GM21526 (cell line): ENCODE data around the gene C1orf167.

Experiments used
- ATAC-seq: cut with Tn5 transposase; IDR thresholded peaks from one replicate; pipeline ENCODE4 v1.9.1; 2021; ENCODE audit warnings: moderate library complexity; ENCODE audit not compliant: unreplicated experiment, low FRiP score

C1orf167 gene

DNA sequence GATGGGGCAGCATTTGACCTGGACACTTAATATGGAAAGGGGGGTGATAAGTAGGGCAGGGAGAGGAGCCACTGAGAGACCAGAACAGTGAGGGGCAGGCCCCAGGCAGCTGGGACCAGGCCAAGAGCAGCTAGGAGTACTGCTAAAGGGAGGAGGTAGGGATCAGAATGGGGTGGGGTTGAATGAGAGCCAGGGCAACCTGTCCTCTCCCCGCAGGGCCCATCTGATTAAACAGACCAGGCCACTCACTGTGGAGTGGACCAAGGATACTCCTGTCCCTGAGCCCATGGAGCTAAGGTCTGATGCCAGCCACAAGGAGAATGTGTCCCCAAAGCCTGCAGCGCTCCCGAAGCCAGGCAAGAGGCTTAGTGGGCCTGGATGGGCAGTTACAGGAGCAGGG, 2.1 kb downstream of the C1orf167 start:
- ATAC-seq = no peak

DNA sequence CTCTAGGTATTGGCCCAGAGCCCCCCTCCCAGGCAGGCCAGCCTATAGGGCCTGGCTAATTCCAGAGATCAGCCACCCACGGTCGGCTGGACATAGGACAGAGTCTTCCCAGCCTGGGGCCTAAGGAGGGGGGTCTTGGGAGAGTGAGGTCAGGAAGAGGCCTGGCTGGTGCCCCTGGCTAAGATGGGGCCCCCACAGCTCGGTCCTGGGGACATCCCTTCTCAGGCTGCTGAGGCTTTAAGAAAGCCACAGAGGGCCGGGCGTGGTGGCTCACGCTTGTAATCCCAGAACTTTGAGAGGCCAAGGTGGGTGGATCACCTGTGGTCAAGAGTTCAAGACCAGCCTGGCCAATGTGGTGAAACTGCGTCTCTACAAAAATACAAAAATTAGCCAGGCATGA, 2.5 kb downstream of the C1orf167 start:
- ATAC-seq = no peak

DNA sequence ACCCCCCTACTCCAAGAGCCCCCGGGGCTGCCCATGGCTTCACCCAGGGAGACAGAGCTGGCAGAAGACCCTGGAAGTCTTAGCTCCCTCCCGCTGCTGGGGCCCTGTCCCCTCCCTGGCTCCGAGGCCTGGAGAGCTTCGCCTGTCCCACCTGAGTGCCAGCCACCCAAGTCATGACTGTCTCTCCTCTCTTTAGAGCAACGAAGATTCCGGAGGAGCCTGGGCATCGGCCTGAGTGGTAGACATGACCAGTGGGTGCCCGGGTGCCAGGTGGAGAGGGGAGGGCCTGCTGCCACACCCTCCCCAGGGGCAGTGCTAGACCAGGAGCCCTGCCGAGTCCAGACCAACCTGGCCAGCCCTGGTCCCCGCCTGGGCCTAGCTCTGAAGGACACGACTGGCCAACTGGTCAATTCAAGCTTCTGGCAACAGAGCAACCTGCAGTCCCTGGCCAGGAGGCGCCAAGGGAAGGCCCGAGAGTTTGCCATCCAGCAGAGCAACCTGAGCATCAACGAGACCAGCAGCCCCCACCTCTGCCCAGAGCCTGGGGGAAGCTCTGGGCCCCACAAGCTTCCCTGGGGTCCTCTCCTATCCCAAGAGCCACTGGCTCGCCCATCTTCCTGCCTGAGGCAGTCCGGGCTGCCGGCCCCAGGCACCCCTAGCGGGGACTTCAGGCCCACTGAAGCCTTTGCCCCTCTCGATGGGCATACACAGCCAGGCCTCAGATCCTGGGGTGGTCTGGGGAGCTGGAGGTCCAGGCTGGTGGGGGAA, 3.9 kb downstream of the C1orf167 start:
- ATAC-seq = no peak

DNA sequence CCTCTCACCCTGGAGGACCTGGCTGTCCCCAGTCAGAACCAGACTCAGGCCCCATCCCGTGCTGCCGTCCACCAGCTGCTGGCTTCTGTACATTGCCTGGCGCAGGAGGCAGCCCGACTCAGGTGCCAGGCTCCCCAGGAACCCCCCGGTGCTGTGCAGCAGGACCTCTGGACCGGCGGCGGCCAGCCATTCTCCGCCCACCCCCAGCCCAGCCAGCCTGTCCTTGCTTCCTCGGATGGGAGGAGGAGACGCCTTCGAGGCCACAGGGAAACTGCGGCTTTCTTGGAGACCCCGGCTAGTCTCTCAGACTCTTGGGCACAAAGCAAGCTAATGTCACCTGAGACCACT, 4.4 kb downstream of the C1orf167 start:
- no peak for ATAC-seq

DNA sequence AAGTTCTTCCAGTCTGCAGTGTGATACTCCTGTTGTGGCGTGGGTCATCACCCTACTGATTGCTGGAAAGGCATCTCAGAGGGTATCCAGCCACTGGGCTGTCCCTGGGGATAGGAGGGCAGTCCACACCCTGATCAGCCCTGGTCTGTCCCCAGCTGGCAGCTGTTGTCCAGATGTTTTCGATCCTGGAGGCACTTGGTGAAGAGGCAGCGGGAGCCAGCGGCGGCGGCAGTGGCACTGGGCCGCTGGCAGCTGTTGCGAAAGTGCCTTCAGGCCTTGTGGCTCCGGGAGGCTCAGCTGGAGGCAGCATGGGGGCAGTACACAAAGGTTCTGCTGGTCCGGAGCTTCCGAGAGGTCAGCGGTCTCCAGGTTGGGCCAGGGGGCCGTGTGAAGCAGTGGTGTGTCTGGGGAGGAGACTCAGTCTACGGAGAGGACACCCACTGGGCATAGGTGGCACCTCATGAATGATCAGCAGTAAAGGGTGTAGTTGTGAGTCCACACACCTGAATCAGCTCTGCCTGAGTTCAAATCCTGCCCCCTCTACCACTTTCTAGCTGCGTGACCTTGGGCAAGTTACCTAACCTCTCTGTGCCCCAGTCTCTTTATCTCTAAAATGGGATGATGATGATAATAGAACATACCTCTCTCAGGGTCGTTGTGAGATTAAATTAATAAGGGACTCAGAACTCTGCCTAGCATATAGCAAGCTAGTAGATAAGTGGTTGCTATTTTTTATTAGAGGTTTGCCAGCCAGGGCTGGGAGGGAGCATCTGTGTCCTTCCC, 6.1 kb downstream of the C1orf167 start:
- ATAC-seq = no peak

DNA sequence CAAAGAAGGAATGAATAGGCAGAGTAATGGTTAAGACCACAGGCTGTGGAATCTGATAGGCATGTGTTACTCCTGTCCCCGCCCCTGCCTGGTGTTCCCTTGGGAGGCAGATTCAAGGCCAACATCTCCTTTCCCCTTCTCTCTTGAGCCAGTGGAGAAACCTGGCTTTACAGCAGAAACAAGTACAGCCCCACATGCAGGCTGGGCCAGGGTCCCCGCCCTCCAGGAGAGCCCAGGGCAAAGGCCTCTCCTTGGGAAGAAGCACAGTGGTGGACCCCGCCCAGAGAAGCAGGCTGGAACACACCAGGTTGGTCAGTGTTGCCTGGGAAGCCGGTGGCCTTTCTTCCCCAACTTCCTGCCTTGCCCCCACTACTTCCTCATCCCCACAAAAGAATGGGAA, 6.8 kb downstream of the C1orf167 start:
- ATAC-seq = no peak

DNA sequence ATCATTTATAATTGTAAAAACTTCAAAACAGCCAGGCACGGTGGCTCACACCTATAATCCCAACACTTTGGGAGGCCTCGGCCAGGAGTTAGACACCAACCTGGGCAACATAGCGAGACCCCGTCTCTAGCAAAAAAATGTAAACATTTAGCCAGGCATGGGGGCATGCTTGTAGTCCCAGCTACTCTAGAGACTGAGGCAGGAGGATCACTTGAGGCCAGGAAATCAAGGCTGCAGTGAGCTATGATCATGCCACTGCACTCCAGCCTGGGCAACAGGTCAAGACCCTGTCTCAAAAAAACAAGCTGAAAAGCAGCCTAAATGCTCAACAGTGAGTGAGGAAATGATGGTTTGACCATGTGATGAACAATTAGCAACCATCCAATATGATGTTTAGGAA, 7.3 kb downstream of the C1orf167 start:
- ATAC-seq = no peak

DNA sequence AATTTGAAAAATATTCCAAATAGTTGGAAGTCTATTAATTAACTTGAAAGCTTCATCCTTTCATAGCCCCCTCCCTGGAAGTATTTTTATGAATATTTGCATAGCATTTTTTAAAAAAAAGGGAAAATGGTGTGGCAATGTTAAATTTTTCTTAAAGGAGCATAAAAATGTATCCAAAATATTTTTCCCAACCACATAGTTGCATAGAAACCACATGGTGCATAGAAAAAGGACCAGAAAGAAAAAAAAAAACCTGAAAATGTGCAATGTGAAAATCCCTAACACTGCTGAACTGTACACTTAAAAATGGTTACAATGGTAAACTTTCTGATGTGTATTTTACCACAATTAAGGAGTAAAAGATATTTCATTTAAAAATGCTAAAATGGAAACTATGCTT, 8.0 kb downstream of the C1orf167 start:
- no peak for ATAC-seq

DNA sequence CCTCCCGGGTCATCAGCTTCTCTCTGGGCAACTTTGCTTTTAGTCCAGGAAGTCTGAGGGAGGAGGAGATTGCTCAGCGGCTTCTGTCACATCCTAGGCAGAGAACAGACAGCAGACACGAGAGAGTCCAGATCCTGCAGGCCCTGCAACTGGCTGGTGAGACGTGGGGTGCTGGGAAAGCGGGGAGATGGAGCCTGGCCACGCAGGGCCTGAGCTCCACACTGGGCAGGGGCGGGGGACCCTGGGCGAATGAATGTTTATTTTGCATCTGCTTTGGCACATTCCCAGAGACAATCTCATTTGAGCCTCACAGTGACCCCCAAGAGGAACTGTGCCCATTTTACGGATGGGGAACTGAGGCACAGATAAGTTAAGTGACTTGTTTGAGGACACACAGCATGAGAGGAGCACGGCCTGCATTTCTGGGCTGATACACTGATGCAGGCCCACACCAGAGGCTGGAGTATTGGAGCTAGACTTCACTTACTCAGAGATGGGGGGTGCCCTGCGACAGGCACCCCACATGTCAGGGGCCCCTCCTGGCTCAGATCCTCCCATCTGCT, 9.6 kb downstream of the C1orf167 start:
- no peak for ATAC-seq

DNA sequence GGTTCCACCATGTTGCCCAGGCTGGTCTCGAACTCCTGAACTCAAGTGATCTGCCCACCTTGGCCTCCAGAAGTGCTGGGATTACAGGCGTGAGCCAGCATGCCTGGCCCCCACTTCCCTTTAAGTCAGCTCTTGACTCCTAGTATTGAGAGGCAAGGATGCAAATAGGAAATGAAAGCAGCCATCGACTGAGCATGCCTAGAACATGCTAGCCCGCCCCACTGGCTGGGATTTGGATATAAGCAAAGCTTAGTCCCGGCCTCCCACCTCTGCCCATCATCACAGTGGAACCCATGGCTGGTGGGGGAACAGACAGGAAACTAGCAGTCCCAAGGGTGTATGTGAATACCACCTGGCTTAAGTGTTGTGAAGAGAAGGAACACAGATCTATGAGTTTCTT, 10.5 kb downstream of the C1orf167 start:
- ATAC-seq = no peak

DNA sequence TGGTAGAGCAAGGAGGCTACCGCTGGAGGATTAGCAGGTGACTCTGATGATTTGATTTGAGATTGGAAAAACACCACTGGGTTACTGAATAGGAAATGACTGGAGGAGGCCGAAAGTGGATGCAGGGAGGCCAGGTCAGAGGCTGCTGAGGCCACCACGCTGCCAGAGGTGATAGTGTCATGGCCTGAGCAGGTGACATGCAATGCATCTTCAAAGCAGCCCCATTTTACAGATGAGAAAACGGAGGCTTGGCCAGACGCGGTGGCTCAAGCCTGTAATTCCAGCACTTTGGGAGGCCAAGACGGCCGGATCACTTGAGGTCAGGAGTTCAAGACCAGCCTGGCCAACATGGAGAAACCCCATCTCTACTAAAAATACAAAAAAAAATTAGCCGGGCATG, 12.8 kb downstream of the C1orf167 start:
- no peak for ATAC-seq

DNA sequence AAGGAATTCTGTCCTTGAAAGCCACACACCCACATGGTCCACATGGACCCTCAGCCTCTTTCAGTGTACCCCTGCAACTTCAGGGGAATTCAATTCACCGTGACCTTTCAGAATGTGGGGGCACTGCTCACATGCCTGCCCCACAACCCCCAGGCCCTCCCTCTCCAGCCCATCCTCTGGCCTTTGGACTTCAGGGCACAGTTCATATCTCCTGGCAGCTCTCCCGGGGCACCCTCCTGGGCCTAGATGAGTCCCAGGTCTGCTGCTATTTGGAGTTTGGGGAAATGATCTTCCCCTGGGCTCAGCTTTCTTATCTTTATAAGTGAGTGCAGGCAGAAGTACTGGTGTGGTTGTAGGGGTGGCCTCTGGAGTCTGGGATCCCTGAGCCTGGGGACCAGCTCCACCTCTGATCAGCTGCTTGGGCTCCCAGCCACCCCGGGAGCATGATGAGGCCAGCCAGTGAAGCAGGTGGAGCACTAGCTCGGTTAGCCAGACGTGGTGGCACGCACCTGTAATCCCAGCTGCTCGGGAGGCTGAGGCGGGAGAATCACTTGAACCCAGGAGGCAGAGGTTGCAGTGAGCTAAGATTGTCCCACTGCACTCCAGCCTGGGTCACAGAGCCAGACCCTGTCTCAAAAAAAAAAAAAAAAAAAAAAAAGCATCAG, 15.8 kb downstream of the C1orf167 start:
- ATAC-seq = no peak

DNA sequence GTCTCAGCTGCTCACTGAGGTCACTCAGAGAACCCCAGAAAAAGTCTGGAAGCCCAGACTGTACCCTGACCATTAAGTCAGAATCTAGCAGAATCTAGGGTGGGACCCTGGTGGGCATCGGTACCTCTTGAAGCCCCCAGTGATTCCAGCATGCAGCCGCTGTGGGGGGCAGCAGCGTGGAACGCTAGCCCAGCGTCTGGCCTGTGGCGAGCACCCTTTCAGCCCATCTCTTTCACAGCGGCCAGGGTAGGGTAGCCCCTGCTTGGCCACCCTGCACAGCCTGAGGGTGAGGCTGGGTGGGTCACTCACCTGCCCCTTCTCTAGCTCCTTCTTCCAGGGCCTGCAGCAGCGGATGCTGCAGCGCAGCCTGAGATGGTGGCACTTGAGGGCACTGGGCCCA, 16.3 kb downstream of the C1orf167 start:
- no peak for ATAC-seq

DNA sequence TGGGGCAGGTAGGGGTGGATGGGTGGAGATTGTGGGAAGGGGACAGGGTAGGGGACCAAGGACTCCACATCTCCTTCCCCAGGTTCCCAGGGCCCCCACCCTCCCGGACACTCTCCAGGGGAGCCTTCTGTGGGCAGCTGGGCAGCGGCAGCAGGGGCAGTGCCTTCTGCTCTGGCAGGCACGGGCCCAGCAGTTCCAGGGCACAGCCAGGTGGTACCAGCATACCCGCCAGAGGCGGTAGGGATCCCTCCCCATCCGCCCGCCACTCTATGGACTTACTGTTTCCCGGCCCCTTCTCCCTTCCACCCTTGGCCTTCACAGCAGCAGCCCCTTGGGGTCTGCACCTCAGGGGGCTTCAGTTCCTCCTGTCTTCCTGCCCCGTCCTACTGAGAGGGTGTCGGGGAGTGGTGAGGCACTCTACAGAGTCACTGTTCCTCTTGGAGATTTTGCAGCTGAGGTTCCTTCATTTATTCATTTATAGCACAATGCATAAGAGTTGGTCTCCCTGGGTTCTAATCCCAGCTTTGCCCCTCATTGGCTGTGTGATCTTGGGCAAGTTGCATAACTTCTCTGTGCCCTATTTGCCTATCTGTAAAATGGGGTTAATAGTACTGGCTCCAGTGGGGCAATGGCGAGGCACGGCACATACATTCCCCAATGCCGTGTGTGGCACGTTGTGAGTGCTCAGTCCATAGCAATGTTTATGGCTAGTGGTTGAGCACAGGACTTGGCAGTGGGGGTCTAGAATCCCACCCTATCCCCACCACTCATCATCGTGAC, 17.0 kb downstream of the C1orf167 start:
- no peak for ATAC-seq

DNA sequence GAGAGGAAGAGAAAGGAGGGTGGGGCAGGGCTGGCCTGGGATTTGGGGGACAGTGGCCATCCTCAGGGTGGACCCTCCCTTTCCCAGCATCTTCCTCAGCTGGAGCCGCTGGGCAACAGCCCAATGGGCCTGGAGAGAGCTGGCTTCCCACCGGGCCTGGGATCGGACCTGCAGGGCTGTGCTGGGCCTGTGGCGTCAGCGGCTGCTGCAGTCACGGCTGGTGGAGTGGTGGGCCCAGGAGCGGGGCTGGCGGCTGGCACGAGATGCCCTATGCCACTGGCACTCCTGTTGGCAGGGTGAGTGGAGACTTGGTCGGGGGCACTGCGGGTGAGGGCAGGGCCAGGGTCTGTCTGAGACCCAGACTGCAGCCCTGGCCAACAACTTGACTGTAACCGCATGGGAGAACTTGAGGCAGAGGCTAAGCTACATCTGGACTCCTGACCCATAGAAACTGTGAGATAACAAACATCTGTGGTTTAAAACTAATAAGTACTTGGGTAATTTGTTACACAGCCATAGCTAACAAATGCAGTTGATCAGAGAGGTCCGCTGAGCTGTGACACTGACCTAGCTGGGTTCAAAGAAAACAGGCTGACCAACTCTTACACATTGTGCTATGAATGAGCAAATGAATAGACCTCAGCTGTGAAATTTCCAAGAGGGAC, 17.9 kb downstream of the C1orf167 start:
- no peak for ATAC-seq

DNA sequence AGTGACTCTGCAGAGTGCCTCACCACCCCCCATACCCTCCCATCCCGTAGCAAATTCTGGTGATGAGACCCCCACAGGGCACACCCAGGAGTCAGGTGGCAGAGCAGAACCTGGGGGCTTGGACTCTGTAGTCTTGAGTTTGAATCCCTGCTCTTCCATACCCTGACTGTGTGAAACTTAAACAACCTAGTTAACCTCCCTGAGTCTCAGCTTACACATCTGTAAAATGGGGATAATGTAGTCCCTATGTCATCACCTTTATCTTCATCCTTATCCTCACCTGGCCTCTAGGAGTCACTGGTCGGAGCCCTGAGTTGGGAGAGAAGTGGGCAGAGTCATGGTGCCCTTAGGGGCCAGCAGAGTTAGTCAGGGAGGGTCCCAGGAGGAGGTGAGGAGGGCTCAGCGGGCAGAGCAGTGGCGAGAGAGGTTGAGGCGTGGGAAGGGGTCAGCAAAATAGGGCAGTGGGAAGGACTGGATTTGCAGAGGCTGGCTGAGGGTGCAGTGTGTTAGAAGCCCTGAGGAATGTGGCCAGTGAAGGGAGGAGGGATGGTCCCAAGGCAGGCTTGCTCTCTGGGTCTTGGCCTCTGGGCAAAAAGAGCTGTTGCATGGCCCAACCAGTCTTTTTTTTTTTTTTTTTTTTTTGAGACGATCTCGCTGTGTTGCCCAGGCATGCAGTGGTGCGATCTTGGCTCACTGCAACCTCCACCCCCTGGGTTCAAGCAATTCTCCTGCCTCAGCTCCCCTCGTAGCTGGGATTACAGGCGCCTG, 18.6 kb downstream of the C1orf167 start:
- ATAC-seq = no peak

DNA sequence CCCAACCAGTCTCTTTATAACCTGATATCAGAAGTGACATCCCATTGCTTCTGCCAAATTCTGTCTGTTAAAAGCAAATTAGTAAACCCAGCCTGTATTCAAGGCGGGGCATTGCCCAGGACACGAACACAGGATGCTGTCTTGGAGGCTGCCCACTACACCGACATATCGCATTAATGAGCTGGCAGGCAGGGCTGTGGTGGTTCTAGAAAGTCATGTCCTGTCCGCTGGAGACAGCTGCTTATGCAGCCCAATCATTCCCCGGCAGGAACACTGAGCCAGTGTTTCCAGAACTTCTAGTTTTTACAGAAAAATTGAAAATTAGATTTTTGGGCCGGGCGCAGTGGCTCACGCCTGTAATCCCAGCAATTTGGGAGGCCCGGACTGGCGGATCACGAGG, 19.3 kb downstream of the C1orf167 start:
- no peak for ATAC-seq

DNA sequence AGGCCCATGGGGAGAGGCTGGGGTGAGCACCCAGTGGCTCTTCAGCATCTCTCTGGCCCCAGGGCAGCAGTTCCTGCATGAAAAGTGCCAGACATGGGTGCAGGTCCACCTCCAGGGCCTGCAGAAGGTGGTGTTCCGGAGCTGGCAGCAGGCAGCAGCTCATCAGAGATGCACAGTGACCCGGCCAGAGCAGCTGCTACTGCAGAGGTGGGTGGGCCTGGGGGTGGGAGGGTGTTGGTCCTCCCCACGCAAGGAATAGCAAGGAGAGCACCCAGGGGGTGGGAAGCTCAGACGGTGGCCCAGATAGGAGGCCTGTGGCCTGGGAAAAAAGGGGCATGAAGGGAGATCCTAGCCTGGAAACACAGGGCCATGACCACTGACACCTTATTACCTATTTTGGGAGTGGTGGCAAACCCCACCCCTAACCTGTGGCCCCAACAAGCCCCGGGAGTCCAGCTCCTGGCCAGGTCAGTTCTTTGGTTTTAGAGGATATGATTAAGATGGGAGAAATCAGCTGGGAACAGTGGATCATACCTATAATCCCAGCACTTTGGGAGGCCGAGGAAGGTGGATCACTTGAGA, 20.2 kb downstream of the C1orf167 start:
- no peak for ATAC-seq

DNA sequence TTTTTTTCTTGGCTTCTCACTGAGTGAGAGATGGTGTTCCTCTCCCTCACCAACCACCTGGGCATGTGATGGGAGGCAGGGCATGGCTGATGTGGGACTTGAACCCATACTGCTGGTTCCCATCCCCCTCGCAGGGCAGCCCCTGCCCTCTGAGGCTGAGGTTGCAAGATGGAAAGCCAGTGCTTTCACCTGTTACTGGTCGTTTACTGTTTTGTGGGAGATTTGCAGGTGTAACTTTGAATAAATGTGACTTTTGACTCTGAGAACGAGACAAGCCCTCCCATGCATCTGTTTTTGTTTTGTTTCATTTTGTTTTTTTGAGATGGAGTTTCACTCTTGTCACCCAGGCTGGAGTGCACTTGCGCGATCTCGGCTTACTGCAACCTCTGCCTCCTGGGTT, 21.6 kb downstream of the C1orf167 start:
- ATAC-seq = no peak
